Thyroid gland (tissue), 4 donors: ENCODE data around the gene SAMD7. TPM values are rescaled to one million over a fixed set of nuclear protein-coding genes. Genes with fewer than 3 reads are reported as not detected.

Source experiments
- DNase-seq, 2 donors: peaks; one replicate each; pipeline ENCODE4 v3.0.0-alpha.2; 2019
- H3K27ac ChIP-seq, 3 donors: fragments of 200-600 bp; sonication (generic); 1 replicate in 2 of 3; 2 replicates in 1 of 3; pipeline ENCODE4 v1.5.1; 2016 to 2019; ENCODE audit warnings: mild to moderate bottlenecking in 1 of 3, moderate library complexity in 1 of 3
- H3K27me3 ChIP-seq: fragments of 200-600 bp; sonication (generic); one replicate; pipeline ENCODE4 v1.5.1; 2019
- H3K36me3 ChIP-seq, 2 donors: fragments of 200-600 bp; sonication (generic); one replicate each; pipeline ENCODE4 v1.5.1; 2016 to 2019
- H3K4me1 ChIP-seq, 2 donors: fragments of 200-600 bp; sonication (generic); one replicate each; pipeline ENCODE4 v1.5.1; 2017 to 2019
- H3K4me3 ChIP-seq, 3 donors: fragments of 200-600 bp; sonication (generic); replicated peaks in 1 of 3; 1 replicate in 2 of 3; 2 replicates in 1 of 3; pipeline ENCODE4 v1.5.1; 2016; ENCODE audit warnings: mild to moderate bottlenecking in 1 of 3
- H3K9me3 ChIP-seq: fragments of 200-600 bp; sonication (generic); one replicate; pipeline ENCODE4 v1.5.1; 2017
- CTCF ChIP-seq, 6 experiments: fragments of 200-600 bp in 3 of 6; fragments of 450-650 bp in 3 of 6; sonication (generic) in 3 of 6; IDR thresholded peaks; one replicate each; pipeline ENCODE4 v1.5.1; 2016 to 2019; ENCODE audit warnings: antibody characterized with exemption in 6 of 6, mild to moderate bottlenecking in 2 of 6, inconsistent platforms in 1 of 6, moderate library complexity in 1 of 6
- POLR2A ChIP-seq, 2 donors: fragments of 450-650 bp; IDR thresholded peaks; one replicate each; pipeline ENCODE4 v1.6.1; 2017; ENCODE audit warnings: antibody characterized with exemption in 2 of 2, mild to moderate bottlenecking in 2 of 2, moderate library complexity in 1 of 2
- WGBS, 2 donors: methylation state at CpG; one replicate each; pipeline ENCODE4 v1.1.5; 2017; 5-methylcytosine and 5-hydroxymethylcytosine counted together
- intact Hi-C: fragments of 100-400 bp; cut with DNase I; formaldehyde crosslinking; loops from one replicate; pipeline ENCODE4 v1.15.1; 2023
- total RNA-seq, 4 donors: library from RNA; depleted of rRNA; stranded (reverse); fragments of >200 nt; gene quantifications; one replicate each; pipeline ENCODE4 v1.2.3, GENCODE V29; 2016

SAMD7 gene
- total RNA-seq, 4 donors from 2014 or later = not detected

- DNase-seq = no peak
- WGBS, 2 donors = 80 to 86% methylated on average over 8 of the region's 8 CpGs
- intact Hi-C loops = no loop called here
- H3K9me3 ChIP-seq = no peaks in the 10 kb centered on the region
- H3K36me3 ChIP-seq = no peaks in the 10 kb centered on the region
- no peaks in the 10 kb centered on the region for H3K4me1 ChIP-seq
- TF ChIP-seq POLR2A (IDR thresholded peaks at IDR 0.05) = no peak
- TF ChIP-seq CTCF (IDR thresholded peaks at IDR 0.05) = no peak
- no peaks in the 10 kb centered on the region for H3K27me3 ChIP-seq
- H3K4me3 ChIP-seq = no peak overlapping the region
- no peak overlapping the region for H3K27ac ChIP-seq
Measured at GRCh38 chr3:169879013-169879557, 32.3 kb upstream of the SAMD7 start.

- no peak overlapping the region for H3K27ac ChIP-seq
- no peak for DNase-seq
- no peaks in the 10 kb centered on the region for H3K27me3 ChIP-seq
- no peaks in the 10 kb centered on the region for H3K4me1 ChIP-seq
- H3K4me3 ChIP-seq = no peak overlapping the region
- intact Hi-C loops = no loop called here
- no peaks in the 10 kb centered on the region for H3K9me3 ChIP-seq
- TF ChIP-seq POLR2A (IDR thresholded peaks at IDR 0.05) (no peak), CTCF (IDR thresholded peaks at IDR 0.05) (no peak)
- H3K36me3 ChIP-seq = no peaks in the 10 kb centered on the region
- WGBS, 2 donors = 84 to 89% methylated on average over 2 to 3 of the region's 3 CpGs
Measured at GRCh38 chr3:169879845-169880575, 31.4 kb upstream of the SAMD7 start.

- TF ChIP-seq CTCF (IDR thresholded peaks at IDR 0.05) = no peak
- no peak for TF ChIP-seq POLR2A (IDR thresholded peaks at IDR 0.05)
- no peak overlapping the region for H3K4me3 ChIP-seq
- no peak for DNase-seq
- no peaks in the 10 kb centered on the region for H3K27me3 ChIP-seq
- H3K27ac ChIP-seq = no peak overlapping the region
- no peaks in the 10 kb centered on the region for H3K9me3 ChIP-seq
- whole genome bisulfite sequencing, 2 donors = 91 to 95% methylated on average over 4 of the region's 4 CpGs
- no peaks in the 10 kb centered on the region for H3K36me3 ChIP-seq
- H3K4me1 ChIP-seq = no peaks in the 10 kb centered on the region
- intact Hi-C loops = no loop called here
Measured at GRCh38 chr3:169880576-169881250, 30.7 kb upstream of the SAMD7 start.

- Histone ChIP-seq H3K9me3 (no peaks in the 10 kb centered on the region), H3K36me3 (no peaks in the 10 kb centered on the region), H3K4me1 (peaks cover 7 to 9% of the 10 kb centered on the region in 2 donors), H3K27me3 (no peaks in the 10 kb centered on the region), H3K4me3 (no peak overlapping the region), H3K27ac (peak overlapping the region in 1 of 3 donors; percentile 4)
- intact Hi-C loops = no loop called here
- 5 to 9% methylated on average over 3 to 5 of the region's 5 CpGs for WGBS, 2 donors
- DNase-seq = peak; percentile 95 to 97
- TF ChIP-seq CTCF (IDR thresholded peaks at IDR 0.05) (no peak), POLR2A (IDR thresholded peaks at IDR 0.05) (no peak)
Measured at GRCh38 chr3:169886671-169887070, 24.7 kb upstream of the SAMD7 start.

- intact Hi-C loops = no loop called here
- H3K27ac ChIP-seq = no peak overlapping the region
- 87 to 88% methylated on average over 7 of the region's 7 CpGs for WGBS, 2 donors
- no peak overlapping the region for H3K4me3 ChIP-seq
- no peak for DNase-seq
- no peaks in the 10 kb centered on the region for H3K9me3 ChIP-seq
- H3K36me3 ChIP-seq = no peaks in the 10 kb centered on the region
- TF ChIP-seq POLR2A (IDR thresholded peaks at IDR 0.05) = no peak
- TF ChIP-seq CTCF (IDR thresholded peaks at IDR 0.05) = no peak
- H3K27me3 ChIP-seq = no peaks in the 10 kb centered on the region
- peaks cover 3% of the 10 kb centered on the region in 2 donors for H3K4me1 ChIP-seq
Measured at GRCh38 chr3:169891886-169892285, 19.5 kb upstream of the SAMD7 start.
